Stimulated activated CD8-positive, alpha-beta memory T cell treated with anti-CD3 and anti-CD28 coated beads, Interleukin-4, amount 100 ng/mL, for 4 hours (primary cell): ENCODE results near the gene PLEKHN1.

ENCODE experiments used
- DNase-seq, 2 donors: peaks; one replicate each; pipeline ENCODE4 v3.0.0-alpha.2; 2020; ENCODE audit warnings: low read depth in 2 of 2, low spot score in 1 of 2

The PLEKHN1 gene

DNA sequence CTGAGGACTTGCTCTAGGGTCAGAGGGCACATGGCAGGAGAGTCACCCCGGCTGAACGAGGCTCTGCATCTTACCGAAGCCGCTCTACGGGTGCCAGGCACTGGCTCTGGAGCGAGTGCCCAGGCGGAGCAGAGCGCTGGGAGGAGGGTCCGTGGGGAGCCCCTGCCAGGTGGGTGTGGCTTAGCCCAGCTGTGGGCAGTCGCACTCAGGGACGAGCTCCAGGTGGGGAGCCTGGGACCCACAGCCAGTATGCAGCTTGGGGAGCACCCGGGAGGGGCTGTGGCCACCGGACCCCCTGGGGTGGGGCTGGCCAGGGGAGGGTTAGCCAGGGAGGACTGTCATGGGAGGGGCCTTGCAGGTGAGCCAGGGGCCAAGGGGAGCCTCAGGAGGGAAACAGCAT, 57.4 kb downstream of the PLEKHN1 start:
- DNase-seq, result no peak

DNA sequence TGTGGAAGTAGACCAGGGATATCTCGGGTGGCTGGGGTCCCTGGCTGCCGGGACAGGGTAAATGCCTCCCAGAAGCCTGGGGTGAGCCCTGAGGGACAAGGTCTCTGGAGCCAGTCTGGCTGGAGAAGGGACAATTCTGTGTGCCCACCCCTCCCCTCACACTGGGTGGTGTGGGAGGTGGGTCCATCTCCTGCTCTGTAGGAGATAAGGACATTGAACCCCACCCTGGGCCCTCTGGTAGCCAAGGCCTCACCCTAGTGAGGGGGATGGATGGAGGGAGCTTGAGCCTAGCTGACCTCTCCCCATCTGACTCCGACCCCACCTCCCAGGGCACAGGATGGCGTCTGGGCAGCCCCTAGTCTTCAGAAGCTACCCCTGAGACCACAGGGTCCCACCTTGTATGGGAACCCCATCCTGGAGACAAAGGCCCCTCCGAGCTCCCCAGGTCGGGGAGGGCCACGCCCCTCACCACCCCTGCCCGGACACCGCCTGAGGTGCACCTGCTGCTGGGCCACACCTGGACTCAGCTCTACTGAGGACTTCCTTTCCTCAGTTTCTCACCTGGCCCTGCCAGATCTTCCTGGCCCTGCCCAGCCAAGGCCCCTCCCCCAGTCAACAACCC, 58.0 kb downstream of the PLEKHN1 start:
- DNase-seq, result no peak

DNA sequence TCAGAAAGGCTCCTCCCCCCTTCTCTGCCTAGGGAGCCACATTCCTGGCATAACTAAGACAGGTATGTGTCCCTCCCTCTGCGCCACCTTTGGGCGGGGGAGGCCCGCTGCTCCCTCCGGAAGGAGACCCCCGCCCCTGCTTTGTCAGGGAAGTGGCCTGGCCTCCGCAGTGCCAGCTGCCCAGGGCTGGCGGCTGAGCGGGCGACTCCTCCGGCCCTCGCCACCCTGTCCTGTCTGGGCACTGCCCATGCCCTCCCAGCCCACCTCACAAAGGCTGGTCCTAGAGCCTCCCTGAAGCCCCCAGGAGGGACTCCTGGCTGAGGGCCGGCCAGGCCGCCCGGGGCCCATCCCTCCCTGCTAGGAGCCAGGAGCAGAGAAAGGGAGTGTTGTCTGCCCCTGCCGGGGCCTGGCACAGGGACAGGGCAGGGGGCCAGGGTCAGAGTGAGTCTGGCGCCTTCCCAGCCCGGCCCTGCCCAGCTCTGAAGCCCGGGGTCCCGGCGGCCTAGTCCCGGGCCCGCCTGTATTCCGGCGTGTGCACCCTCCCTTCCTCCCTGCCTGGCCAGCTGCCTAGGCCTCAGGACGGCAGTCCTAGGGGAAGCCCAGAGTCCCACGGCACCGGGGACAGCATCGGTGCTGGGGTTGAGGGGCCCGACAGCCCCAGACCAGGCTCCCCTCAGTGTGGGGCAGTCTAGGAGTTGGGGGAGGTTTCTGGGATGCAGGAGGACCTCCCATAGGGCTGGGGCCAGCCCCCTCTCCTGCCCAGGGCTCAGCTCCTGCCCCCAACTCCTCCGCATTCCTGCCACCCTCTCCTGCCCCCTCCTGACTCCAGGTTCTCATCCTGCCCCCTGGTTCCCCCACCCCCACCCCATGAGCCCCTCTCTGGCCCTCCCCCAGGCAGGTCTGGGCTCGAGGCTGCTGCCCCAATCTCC, 58.8 kb downstream of the PLEKHN1 start:
- DNase-seq, result no peak
